SH-SY5Y (cell line): Measurements from ENCODE around the gene ADAMTSL4.

ENCODE experiments used
- GATA2 ChIP-seq: IDR thresholded peaks from 2 replicates; pipeline ENCODE4 v1.6.1; 2011; ENCODE audit warnings: mild to moderate bottlenecking, low read depth, low read length
- GATA3 ChIP-seq: IDR thresholded peaks from 2 replicates; pipeline ENCODE4 v1.6.1; 2011; ENCODE audit warnings: low read depth, mild to moderate bottlenecking, low read length, moderate library complexity

Gene ADAMTSL4

DNA sequence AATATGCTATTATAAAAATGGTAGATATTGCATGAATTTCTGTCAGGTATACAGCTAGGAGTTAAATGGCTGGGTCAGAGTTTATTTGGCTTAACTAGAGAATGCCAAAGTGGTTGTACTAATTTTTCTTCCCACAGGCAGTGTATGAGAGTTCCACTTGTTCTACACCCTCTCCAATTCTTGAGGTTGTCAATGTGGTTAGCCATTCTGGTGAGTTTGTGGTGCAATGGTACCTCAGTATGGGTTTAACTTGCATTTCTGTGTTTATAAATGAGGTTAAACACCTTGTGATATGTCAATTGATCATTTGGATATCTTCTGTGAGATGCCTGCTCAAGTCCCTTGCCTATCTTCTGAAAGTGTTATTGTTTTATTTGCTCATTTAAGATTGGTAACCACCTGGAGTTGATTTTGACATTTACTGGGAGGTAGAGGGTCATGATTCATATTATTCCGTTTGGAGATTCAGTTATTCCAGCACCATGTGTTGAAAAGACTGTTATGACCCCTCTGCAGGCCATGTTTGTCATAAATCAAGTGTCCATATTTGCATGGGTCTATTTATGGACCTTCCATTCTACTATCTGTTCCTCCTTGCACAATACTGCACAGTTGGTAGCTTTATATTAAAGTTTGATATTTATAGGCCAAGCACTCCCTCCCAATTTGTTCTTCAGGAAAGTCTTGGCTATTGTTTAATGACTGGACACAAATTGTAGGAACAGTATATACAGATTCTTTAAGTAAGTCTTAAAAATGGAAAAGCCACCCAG is 27.8 kb upstream of the ADAMTSL4 start:
- no peak for TF ChIP-seq GATA2
- no peak for TF ChIP-seq GATA3

DNA sequence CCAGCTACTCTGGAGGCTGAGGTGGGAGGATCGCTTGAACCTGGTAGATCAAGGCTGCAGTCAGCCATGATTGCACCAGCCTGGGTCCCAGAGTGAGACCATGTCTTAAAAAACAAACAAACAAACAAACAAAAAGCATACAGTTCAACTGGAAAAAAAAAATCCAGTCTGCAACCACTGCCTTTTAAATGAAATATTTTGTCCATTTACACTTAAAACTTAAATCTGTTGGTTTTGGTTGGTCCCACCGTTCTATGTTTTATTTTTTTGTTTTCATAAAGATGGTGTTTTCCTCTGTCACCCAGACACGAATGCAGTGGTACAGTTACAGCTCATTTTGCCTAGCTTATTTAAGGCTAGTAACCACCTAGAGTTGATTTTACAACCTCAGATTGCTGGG is 23.9 kb upstream of the ADAMTSL4 start:
- TF ChIP-seq GATA3 = no peak
- TF ChIP-seq GATA2 = no peak

DNA sequence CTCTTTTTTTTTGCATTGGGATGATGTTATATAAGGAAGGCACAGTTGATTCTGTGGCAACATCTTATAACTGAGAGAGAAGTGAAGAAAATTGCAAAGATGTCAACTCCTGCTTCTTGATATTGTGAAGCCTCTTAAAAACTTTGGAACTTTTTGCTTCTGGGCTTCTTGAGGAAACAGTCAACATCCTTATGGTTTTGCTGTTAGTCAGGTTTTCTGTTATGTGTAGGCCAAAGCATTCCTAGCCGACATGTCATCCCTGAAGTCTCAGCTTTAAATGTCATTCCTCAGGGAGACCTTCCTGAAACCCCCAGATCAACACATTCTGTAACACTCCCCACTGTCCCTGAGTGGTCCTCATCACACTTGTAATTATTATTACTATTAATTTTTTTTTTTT is 21.0 kb upstream of the ADAMTSL4 start:
- TF ChIP-seq GATA3 = no peak
- no peak for TF ChIP-seq GATA2

DNA sequence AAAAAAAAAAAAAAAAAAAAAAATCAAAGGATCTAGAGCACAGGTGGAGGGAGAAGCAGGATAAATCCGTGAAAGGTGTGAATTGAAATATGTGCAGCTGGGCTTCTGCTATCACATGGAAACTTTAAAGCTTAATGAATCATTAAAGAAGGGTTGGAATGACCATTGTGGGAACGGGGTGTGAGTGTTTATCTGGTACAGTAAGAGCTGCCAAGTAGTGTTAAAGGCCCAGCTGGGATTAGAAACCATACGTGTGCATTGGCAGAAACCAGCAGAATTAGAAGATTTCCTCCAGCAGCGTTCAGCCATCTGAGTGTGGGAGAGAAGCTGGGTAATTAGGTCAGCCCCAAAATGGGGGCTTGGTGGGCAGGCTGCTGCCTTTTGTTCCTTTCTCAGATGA is 20.2 kb upstream of the ADAMTSL4 start:
- TF ChIP-seq GATA2 (no peak), GATA3 (no peak)

DNA sequence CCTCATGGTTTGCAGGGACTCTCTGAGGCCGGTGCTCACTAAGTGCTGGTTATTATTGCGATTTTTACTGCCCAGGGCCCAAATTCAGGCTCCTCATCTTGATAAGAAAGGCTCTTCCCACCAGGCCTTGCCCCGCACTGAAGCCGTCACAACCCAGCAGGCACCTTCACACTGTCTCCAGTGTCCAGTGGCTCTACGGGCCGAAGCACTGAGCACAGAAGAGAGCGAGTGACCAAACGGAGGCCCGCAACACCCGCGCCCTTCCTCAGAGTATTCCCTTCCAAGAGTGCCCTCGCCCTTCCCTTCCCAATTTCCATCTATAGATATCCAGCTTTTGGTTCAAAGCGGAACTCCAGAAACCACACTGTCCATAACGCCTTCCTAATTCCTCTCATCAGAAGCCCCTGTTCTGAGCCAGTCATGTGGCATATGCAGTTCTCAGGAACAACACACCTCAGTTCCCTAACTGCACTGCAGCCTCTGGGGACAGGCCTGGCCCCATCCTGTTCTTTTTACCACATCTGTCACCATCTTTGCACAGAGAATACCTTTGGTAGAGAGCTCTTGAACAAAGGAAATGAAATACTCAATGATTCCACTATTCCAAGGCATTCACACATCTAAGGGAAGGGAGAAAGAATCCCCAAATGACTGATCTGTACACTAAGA is 18.6 kb upstream of the ADAMTSL4 start:
- TF ChIP-seq GATA3 = no peak
- TF ChIP-seq GATA2 = no peak

DNA sequence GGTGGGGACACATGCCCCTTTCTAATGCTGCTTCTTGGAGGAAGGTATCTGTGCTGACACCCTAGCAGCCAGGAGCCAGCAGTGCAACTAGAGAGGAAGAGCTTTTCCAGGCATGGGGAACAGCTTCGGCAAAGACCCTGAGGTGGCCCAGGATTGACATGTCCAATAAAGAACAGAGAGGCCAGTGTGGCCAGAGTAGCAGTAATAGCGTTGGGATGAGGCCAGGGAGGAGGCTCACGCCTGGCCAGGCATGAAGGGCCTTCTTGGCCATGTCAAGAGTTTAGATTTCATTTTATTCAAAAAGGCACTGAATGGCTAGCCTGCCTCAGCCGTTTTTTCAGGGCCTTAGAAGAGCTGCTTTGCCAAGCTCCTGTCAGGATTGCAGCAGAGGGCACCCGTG is 16.3 kb upstream of the ADAMTSL4 start:
- TF ChIP-seq GATA2 (no peak), GATA3 (no peak)

DNA sequence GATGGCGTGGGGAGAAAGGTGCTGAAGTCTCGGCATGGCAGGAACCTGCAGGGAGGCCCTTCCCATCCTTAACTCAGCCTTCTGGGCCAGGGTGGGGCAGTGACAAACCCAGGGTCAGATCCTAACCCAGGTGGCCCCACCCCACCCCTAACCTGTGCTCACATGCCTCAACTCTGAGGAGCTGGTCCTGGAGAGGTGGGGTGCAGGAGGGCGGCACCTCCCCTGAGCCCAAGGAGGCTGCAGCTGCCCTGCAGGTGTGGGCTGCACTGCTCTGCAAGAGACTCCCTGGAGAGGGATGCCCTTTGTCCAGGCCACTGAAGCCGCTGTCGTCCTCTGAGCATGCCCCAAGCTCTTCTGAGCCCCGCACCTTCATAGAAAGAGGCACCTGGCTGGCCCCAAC is 15.2 kb upstream of the ADAMTSL4 start:
- TF ChIP-seq GATA2 (no peak), GATA3 (no peak)

DNA sequence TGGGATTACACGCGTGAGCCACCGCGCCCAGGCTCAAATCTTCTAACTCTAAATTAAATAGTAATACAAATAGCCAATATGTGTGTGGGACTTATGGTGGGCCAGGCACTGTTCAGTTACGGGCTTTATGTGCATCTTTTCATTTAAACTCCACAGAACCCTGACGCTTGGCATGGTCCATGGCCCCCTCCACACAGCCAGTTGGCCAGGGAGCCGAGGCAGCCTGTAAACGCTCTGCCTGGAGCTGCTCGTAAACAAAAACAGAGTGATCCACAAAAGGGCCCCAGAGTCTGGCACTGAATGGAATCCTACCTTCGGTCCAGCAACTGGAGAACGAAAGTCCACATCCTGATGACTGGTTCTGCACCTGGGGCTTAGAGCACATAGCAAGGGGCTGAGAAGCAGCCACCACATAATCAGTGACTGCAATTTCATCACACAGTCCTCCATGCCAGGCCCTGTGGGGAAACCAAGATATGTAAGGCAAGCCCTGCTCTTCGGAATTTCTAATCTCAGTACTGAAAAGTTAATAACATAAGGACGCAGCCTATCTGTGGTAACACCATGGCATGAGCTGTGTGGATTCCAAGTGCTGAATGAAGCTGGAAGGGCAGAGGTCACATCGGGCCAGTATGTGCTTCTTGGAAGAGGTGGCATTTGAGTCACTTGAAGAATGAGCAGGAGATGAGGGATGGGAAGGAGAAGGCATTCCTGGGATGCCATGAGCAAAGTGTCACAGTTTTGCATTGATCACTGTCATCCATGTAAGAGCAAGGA is 13.5 kb upstream of the ADAMTSL4 start:
- no peak for TF ChIP-seq GATA3
- no peak for TF ChIP-seq GATA2

DNA sequence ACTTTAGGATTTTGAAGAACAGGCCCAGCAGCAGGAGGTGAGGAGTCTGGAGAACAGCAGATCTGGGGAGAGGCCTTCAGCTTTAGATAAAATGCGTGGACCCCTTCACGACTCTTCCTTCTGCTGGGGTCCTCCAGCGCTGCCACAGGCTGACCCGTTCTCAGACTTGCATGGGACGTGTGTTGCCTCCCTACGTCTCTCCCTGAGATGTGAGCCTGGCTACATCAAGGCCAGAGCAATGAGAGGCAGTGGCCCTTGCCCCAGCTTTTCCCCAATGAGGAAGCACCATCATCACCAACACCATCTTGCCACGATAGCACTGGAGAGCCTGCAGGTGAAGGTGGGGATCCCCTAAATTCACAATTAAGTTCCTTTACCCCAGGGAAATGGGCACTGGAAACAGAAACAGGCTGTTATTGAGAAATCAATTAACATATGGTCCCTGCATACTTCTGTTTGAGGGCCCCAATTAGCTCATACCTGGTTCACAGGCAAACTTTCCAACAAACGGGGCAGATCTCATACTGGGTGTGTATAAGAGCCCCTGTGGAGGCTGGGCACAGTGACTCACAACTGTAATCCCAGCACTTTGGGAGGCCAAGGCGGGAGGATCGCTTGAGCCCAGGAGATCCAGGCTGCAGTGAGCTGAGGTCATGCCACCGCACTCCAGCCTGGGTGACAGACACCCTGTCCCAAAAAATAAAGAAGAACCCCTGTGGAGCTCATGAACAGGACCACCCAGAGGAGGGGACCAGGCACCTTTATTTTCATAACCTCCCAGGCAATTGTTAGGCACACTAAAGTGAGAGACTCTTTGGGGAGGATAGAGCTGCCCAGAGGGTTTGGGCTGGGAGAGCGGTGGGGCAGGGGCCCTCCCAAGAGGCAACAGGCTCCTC is 12.1 kb upstream of the ADAMTSL4 start:
- TF ChIP-seq GATA3 (no peak), GATA2 (no peak)

DNA sequence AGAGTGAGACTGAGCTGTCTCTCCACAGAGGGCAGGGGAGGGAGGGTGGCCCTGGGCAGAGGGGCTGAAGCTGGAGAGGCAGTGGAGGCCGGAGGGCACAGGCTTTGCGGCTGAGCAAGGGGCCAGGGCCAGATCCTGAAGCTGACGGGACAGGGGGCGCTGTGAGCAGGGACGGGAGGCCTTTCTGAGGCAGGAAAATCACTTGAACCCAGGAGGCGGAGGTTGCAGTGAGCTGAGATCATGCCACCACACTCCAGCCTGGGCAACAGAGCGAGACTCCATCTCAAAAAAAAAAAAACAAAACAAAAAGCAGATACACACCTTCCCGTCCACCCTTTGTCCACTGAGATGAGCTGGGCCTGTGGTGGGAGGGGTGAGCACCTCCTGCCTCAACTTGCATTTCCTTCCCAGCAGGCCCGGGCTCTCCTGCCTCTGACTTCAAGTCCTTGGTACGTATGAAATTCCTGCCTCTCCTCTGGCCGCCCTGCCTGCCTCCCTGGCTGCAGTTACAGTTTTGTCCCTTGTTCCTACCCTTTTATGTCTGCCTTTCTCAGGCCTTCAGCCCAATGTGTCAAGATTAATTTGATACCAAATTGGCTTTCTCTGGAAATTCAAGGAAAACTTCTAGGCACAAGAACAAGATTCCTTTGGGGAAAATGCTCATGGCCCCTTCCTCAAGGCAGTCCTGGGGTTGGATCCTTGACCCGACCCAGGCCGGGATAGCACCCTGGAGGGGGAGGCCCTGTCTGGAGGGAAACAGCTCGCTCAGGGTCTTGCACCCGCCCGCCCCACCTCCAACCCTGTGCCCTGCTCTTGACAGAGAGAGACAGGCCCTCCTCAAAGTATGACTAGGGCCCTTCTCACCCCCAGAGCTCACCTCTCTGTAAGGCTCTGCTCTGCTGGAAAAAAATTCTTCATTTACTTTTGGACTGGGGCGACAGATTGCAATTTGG is 11.2 kb upstream of the ADAMTSL4 start:
- TF ChIP-seq GATA3 (no peak), GATA2 (no peak)

DNA sequence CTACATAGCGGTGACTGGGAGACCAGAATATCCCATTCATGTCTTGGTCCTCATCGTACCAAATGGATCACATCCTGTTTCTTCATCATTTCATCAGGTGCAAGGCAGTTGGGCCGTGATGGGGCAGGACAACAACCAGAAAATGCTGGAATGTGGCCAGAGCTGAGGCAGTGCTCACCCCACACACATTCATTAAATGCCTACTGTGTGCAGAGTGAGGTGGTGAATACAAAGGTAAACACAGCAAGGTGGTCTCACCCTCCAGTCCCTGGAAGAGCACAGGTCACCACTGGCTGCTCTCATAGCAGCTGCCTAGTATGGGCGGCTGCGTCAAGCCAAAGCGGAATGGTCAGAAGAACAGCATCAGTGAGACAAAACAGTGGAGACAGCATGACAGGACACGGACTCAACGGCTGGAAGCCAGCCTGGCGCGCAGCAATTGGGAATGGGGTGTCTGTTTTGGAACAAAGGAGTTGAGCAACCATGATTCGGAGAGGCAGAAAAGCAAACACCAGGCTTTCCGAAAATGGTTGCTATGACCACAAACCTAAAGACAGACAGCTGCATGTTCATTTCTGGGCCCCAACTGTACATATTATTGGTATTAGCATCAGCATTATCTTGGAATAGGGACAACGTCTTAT is 5.6 kb upstream of the ADAMTSL4 start:
- no peak for TF ChIP-seq GATA2
- TF ChIP-seq GATA3 = no peak

DNA sequence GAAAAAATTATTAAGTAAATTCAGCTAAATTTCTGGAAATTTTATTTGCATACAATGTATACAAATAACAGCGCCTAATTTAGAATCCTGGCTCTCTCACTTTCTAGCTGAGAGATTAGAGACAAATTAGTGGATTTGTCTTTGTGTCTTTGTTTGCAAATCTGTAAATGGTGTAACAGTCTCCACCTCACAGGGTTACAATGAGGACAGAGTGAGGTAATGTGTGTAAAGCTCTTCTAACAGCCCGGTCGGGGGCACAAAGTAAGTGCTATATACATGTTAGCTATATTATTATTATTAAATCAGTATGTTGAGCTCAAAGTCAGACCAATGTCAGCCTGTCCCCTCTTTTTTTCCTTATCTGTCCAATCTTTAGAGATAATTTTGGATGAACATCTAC is 5.0 kb upstream of the ADAMTSL4 start:
- TF ChIP-seq GATA3 = no peak
